GM23338 (cell line): Measurements from ENCODE around the gene JAKMIP1. TPM values are rescaled to one million over a fixed set of nuclear protein-coding genes. Genes with fewer than 3 reads are reported as not detected.

Source experiments
- ATAC-seq: fragments of 200-7000 bp; cut with Tn5 transposase; 3 replicates; pipeline ENCODE4 v1.9.1; 2020
- DNase-seq: peaks from one replicate; pipeline ENCODE4 v3.0.0-alpha.2; 2015; ENCODE audit warnings: low spot score
- H2AFZ ChIP-seq: fragments of 200-600 bp; sonication (generic); 2 replicates; pipeline ENCODE4 v1.8.0; 2016; ENCODE audit warnings: antibody characterized with exemption, mild to moderate bottlenecking, moderate library complexity
- H3F3A ChIP-seq: fragments of 200-600 bp; sonication (generic); replicated peaks from 2 replicates; pipeline ENCODE4 v1.8.0; 2017; ENCODE audit warnings: antibody characterized with exemption, mixed run types, low read depth
- H3K27ac ChIP-seq: fragments of 200-600 bp; sonication (generic); 2 replicates; pipeline ENCODE4 v1.6.1; 2016; ENCODE audit warnings: low read depth
- H3K27me3 ChIP-seq: fragments of 200-600 bp; sonication (generic); 2 replicates; pipeline ENCODE4 v1.8.0; 2016; ENCODE audit warnings: mild to moderate bottlenecking, mixed run types, moderate library complexity; ENCODE audit not compliant: insufficient read depth
- H3K36me3 ChIP-seq: fragments of 200-600 bp; sonication (generic); 2 replicates; pipeline ENCODE4 v1.8.0; 2016; ENCODE audit warnings: mild to moderate bottlenecking; ENCODE audit not compliant: insufficient read depth
- H3K4me1 ChIP-seq: fragments of 200-600 bp; sonication (generic); 2 replicates; pipeline ENCODE4 v1.8.0; 2016; ENCODE audit warnings: mild to moderate bottlenecking, moderate library complexity; ENCODE audit not compliant: insufficient read depth
- H3K4me2 ChIP-seq: fragments of 200-600 bp; sonication (generic); 2 replicates; pipeline ENCODE4 v1.7.1; 2017; ENCODE audit warnings: mixed run types
- H3K4me3 ChIP-seq: fragments of 200-600 bp; sonication (generic); 2 replicates; pipeline ENCODE4 v1.6.1; 2016; ENCODE audit warnings: mixed run types
- H3K79me2 ChIP-seq: fragments of 200-600 bp; sonication (generic); replicated peaks from 2 replicates; pipeline ENCODE4 v1.8.0; 2017; ENCODE audit warnings: mild to moderate bottlenecking; ENCODE audit not compliant: insufficient read depth
- H3K9me2 ChIP-seq: fragments of 200-600 bp; sonication (generic); 2 replicates; pipeline ENCODE4 v1.8.0; 2017; ENCODE audit not compliant: insufficient read depth
- H4K20me1 ChIP-seq: fragments of 200-600 bp; sonication (generic); replicated peaks from 2 replicates; pipeline ENCODE4 v1.8.0; 2017; ENCODE audit warnings: mild to moderate bottlenecking; ENCODE audit not compliant: insufficient read depth
- H3K27ac Mint-ChIP-seq: 2 replicates; pipeline ENCODE4 v1.8.0; 2020; ENCODE audit warnings: inconsistent platforms, mild to moderate bottlenecking, moderate library complexity, mixed read lengths
- H3K27me3 Mint-ChIP-seq: 3 replicates; pipeline ENCODE4 v1.8.0; 2022; ENCODE audit warnings: low read depth, mild to moderate bottlenecking, moderate library complexity, mixed read lengths, inconsistent platforms; ENCODE audit not compliant: insufficient read depth, poor library complexity
- H3K36me3 Mint-ChIP-seq: 3 replicates; pipeline ENCODE4 v1.8.0; 2021; ENCODE audit warnings: low read depth, mild to moderate bottlenecking, inconsistent platforms, moderate library complexity, mixed read lengths
- H3K4me1 Mint-ChIP-seq: 3 replicates; pipeline ENCODE4 v1.8.0; 2020; ENCODE audit warnings: mild to moderate bottlenecking, inconsistent platforms, mixed read lengths
- H3K4me3 Mint-ChIP-seq: 3 replicates; pipeline ENCODE4 v1.8.0; 2021; ENCODE audit warnings: moderate library complexity, mild to moderate bottlenecking, inconsistent platforms, mixed read lengths
- H3K9me3 Mint-ChIP-seq: 3 replicates; pipeline ENCODE4 v1.8.0; 2020; ENCODE audit warnings: moderate library complexity, mild to moderate bottlenecking, inconsistent platforms, mixed read lengths
- CREB1 ChIP-seq: fragments of 250-450 bp; sonication (Bioruptor Pico); IDR thresholded peaks from 2 replicates; pipeline ENCODE4 v1.5.0; 2020; ENCODE audit warnings: low read depth, mild to moderate bottlenecking, moderate library complexity
- ETS1 ChIP-seq: IDR thresholded peaks from 2 replicates; pipeline ENCODE4 v1.6.1; 2016; ENCODE audit warnings: antibody characterized with exemption
- EZH2 ChIP-seq: fragments of 200-600 bp; sonication (generic); IDR thresholded peaks from one replicate; pipeline ENCODE4 v1.8.0; 2017; ENCODE audit warnings: antibody characterized with exemption, mild to moderate bottlenecking, low read depth; ENCODE audit not compliant: unreplicated experiment
- EZH2phosphoT487 ChIP-seq: fragments of 200-600 bp; sonication (generic); IDR thresholded peaks from one replicate; pipeline ENCODE4 v1.8.1; 2018; ENCODE audit warnings: antibody characterized with exemption; ENCODE audit not compliant: unreplicated experiment
- JUNB ChIP-seq: IDR thresholded peaks from one replicate; pipeline ENCODE4 v1.6.1; 2016; ENCODE audit warnings: antibody characterized with exemption; ENCODE audit not compliant: unreplicated experiment
- REST ChIP-seq: IDR thresholded peaks from one replicate; pipeline ENCODE4 v1.6.1; 2018; ENCODE audit warnings: antibody characterized with exemption; ENCODE audit not compliant: unreplicated experiment
- polyA plus RNA-seq: library from polyadenylated mRNA; unstranded; fragments of >200 nt; fragmentation: Nextera tagmentation; extraction: Ambion mirVana; gene quantifications from 2 replicates; pipeline ENCODE4 v1.2.1, GENCODE V29; 2016
- total RNA-seq: library from RNA; depleted of rRNA; stranded (reverse); fragments of >200 nt; shearing (Covaris generic); gene quantifications from 2 replicates; pipeline ENCODE4 v1.2.3, GENCODE V29; 2014
- TF ChIP-seq, protein P1 (sequence below), 2 experiments: fragments of 200-600 bp in 1 of 2; sonication (generic) in 1 of 2; conservative IDR thresholded peaks; 2 replicates each; pipeline versions ENCODE4 v1.5.1 to v1.6.1; 2016 to 2017; ENCODE audit warnings: antibody characterized with exemption in 2 of 2, low read depth in 2 of 2, mild to moderate bottlenecking in 2 of 2, moderate library complexity in 1 of 2

Gene JAKMIP1
- total and polyA plus RNA-seq, 2 experiments from 2014 or later, result 4.6 to 5.1 TPM

DNA sequence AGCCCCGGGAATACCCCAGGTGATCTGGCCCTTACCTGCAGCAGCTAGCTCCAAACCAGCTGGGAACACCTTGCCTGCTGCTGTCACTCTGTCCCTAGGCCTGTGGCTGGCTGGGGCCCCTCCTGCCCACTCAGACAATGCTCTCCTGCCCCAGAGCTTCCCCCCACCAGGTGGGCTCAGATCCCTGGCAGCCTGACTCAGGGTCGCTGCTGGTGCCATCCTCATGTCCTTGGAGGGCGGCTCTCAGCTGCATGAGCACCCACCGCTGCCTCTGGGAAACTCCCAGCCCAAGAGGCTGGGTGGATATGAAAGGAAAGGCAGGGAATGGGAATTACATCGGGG, 197.9 kb downstream of the JAKMIP1 start (continued):
- TF ChIP-seq REST, result no peak
- TF ChIP-seq CREB1 (CRISPR knock-in tag), result no peak
- no peak for TF ChIP-seq ETS1
- TF ChIP-seq, protein P1, sequence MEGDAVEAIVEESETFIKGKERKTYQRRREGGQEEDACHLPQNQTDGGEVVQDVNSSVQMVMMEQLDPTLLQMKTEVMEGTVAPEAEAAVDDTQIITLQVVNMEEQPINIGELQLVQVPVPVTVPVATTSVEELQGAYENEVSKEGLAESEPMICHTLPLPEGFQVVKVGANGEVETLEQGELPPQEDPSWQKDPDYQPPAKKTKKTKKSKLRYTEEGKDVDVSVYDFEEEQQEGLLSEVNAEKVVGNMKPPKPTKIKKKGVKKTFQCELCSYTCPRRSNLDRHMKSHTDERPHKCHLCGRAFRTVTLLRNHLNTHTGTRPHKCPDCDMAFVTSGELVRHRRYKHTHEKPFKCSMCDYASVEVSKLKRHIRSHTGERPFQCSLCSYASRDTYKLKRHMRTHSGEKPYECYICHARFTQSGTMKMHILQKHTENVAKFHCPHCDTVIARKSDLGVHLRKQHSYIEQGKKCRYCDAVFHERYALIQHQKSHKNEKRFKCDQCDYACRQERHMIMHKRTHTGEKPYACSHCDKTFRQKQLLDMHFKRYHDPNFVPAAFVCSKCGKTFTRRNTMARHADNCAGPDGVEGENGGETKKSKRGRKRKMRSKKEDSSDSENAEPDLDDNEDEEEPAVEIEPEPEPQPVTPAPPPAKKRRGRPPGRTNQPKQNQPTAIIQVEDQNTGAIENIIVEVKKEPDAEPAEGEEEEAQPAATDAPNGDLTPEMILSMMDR (conservative IDR thresholded peaks at IDR 0.05; ENCODE audit: low read depth in 2 of 2), result no peak

DNA sequence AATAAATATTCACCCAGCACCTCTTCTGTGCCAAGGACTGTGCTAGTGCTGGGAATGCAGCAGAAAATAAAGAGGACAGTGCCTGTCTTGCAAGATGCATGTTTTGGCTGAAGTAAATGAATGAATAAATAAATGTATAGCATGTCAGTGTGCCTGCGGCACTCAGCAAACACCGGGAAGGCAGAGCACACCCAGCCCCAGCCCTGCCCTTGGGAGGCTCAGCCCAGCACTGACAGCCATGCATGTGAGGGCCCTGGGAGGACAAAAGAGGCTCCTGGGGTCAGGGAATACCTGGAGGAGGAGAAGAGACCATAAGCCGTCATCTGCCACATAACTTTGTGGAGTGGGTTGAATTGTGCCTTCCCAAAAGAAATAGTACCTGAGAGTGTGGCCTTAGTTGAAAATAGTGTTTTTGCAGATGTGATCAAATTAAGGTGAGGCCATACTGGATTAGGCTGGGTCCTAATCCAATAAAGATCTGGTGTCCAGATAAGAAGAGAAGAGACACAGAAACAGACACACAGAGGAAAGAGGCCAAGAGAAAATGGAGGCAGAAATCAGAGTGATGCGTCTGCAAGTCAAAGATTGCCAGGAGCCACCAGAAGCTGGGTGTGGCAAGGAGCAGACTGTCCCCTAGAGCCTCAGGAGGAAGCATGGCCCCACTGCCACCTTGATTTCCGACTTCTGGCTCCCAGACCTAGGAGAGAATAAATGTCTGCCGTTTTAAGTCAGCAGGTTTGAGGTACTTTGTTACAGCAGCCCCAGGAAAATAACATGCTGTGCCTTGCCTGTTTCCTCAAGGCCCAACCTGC, 198.5 kb downstream of the JAKMIP1 start:
- H2AFZ ChIP-seq, result no peak overlapping the region
- H3K4me2 ChIP-seq, result no peak overlapping the region
- no peaks in the 10 kb centered on the region for H3K36me3 Mint-ChIP-seq
- no peaks in the 10 kb centered on the region for H3K9me2 ChIP-seq
- H3K4me3 Mint-ChIP-seq, result no peak overlapping the region
- H3K27me3 Mint-ChIP-seq, result peaks cover 6% of the 10 kb centered on the region
- no peak for DNase-seq
- H3K4me1 Mint-ChIP-seq, result peaks cover 11% of the 10 kb centered on the region
- no peaks in the 10 kb centered on the region for H3K27me3 ChIP-seq
- H3K4me1 ChIP-seq, result peaks cover 7% of the 10 kb centered on the region; the same call in 1 of the 2 replicates
- no peak for ATAC-seq
- no peaks in the 10 kb centered on the region; the same call in 2 of the 3 replicates for H3K9me3 Mint-ChIP-seq
- no peak overlapping the region for H3K27ac ChIP-seq
- H4K20me1 ChIP-seq, result no peaks in the 10 kb centered on the region
- no peaks in the 10 kb centered on the region for H3F3A ChIP-seq
- H3K36me3 ChIP-seq, result no peaks in the 10 kb centered on the region
- H3K4me3 ChIP-seq, result no peak overlapping the region
- no peaks in the 10 kb centered on the region for H3K79me2 ChIP-seq
- no peak overlapping the region for H3K27ac Mint-ChIP-seq
- TF ChIP-seq REST (no peak), JUNB (no peak), ETS1 (no peak), EZH2phosphoT487 (no peak), EZH2 (no peak)
- TF ChIP-seq, protein P1 (conservative IDR thresholded peaks at IDR 0.05; ENCODE audit: low read depth in 2 of 2), result no peak
